Astrocyte (in vitro differentiated cells and primary cell): ENCODE data around the gene DOK5. TPM values are rescaled to one million over a fixed set of nuclear protein-coding genes. Genes with fewer than 3 reads are reported as not detected.

Experiments
- DNase-seq: peaks from one replicate; pipeline ENCODE4 v3.0.0-alpha.2; 2010; ENCODE audit warnings: low read depth
- FAIRE-seq: peaks from 2 replicates; lab custom pipeline; 2011; peaks lifted over from hg19 to GRCh38; lab: Jason Lieb, UNC
- H2AFZ ChIP-seq: 2 replicates; pipeline ENCODE4 v1.6.0; 2012; ENCODE audit warnings: low read depth, low read length, inconsistent platforms
- H3K27ac ChIP-seq: 2 replicates; pipeline ENCODE4 v1.5.1; 2011; ENCODE audit warnings: low read depth, low read length, inconsistent platforms
- H3K27me3 ChIP-seq: 2 replicates; pipeline ENCODE4 v1.6.0; 2011; ENCODE audit warnings: low read length, inconsistent platforms; ENCODE audit not compliant: insufficient read depth
- H3K36me3 ChIP-seq: 2 replicates; pipeline ENCODE4 v1.5.1; 2011; ENCODE audit warnings: low read length, inconsistent platforms; ENCODE audit not compliant: insufficient read depth
- H3K4me1 ChIP-seq: 2 replicates; pipeline ENCODE4 v1.5.1; 2011; ENCODE audit warnings: low read length, inconsistent platforms; ENCODE audit not compliant: insufficient read depth
- H3K4me2 ChIP-seq: 2 replicates; pipeline ENCODE4 v1.6.0; 2012; ENCODE audit warnings: low read length, inconsistent platforms
- H3K4me3 ChIP-seq: 2 replicates; pipeline ENCODE4 v1.5.1; 2011; ENCODE audit warnings: low read depth, mild to moderate bottlenecking, low read length, inconsistent platforms; ENCODE audit not compliant: insufficient read depth
- H3K79me2 ChIP-seq: 2 replicates; pipeline ENCODE4 v1.6.0; 2012; ENCODE audit warnings: mild to moderate bottlenecking, low read length, inconsistent platforms; ENCODE audit not compliant: insufficient read depth
- H3K9ac ChIP-seq: 2 replicates; pipeline ENCODE4 v1.6.0; 2012; ENCODE audit warnings: mild to moderate bottlenecking, low read length, inconsistent platforms
- H3K9me3 ChIP-seq: 2 replicates; pipeline ENCODE4 v1.5.1; 2012; ENCODE audit warnings: low read depth, mild to moderate bottlenecking, low read length, inconsistent platforms; ENCODE audit not compliant: insufficient read depth
- H4K20me1 ChIP-seq: 2 replicates; pipeline ENCODE4 v1.6.0; 2012; ENCODE audit warnings: low read length, inconsistent platforms; ENCODE audit not compliant: insufficient read depth
- H3K27ac Mint-ChIP-seq: one replicate; pipeline ENCODE4 v1.8.0; 2021; ENCODE audit warnings: mild to moderate bottlenecking, mixed read lengths; ENCODE audit not compliant: unreplicated experiment
- H3K27me3 Mint-ChIP-seq: one replicate; pipeline ENCODE4 v1.8.0; 2021; ENCODE audit warnings: low read depth, mixed read lengths; ENCODE audit not compliant: unreplicated experiment
- H3K36me3 Mint-ChIP-seq: one replicate; pipeline ENCODE4 v1.8.0; 2021; ENCODE audit warnings: low read depth, mixed read lengths; ENCODE audit not compliant: unreplicated experiment
- H3K4me1 Mint-ChIP-seq: one replicate; pipeline ENCODE4 v1.8.0; 2021; ENCODE audit warnings: low read depth, mixed read lengths; ENCODE audit not compliant: unreplicated experiment
- H3K4me3 Mint-ChIP-seq: one replicate; pipeline ENCODE4 v1.8.0; 2021; ENCODE audit warnings: mild to moderate bottlenecking, moderate library complexity, mixed read lengths; ENCODE audit not compliant: unreplicated experiment
- H3K9me3 Mint-ChIP-seq: one replicate; pipeline ENCODE4 v1.8.0; 2021; ENCODE audit warnings: mild to moderate bottlenecking, mixed read lengths; ENCODE audit not compliant: unreplicated experiment
- EZH2 ChIP-seq: IDR thresholded peaks from 2 replicates; pipeline ENCODE4 v1.6.1; 2012; ENCODE audit warnings: mild to moderate bottlenecking, low read length, inconsistent platforms; ENCODE audit not compliant: insufficient read depth
- total RNA-seq: library from RNA; stranded (reverse); gene quantifications from 2 replicates; pipeline ENCODE4 v1.2.1, GENCODE V29; 2021
- TF ChIP-seq, protein P1 (sequence below): IDR thresholded peaks from 2 replicates; pipeline ENCODE4 v1.5.1; 2011; ENCODE audit warnings: low read depth, mild to moderate bottlenecking, inconsistent platforms, low read length, moderate library complexity; ENCODE audit not compliant: insufficient read depth

DOK5 gene
- total RNA-seq, 1 donor from 2014 or later = 1.2 TPM

DNA sequence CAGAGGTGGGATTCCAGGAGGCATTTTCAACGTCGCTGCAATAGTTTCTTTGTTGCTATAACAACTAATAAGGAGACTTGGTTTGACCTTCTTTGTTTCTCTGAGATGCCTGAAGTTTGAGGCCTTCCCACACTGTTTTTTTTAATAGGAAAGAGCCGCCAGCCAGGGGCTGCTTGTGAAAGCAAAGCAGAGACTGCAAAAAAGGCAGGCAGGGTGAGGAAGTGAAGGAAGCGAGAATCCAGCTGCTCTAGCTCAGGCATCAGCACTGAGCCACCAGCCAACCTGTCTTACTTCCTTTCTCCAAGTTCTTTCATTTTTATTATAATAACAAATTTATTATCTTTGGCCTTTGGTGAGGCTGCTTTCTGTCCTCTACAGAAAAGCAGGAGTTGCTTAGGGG is 179.1 kb downstream of the DOK5 start:
- Histone ChIP-seq H3K36me3 (no peaks in the 10 kb centered on the region), H2AFZ (no peak overlapping the region), H3K4me2 (no peak overlapping the region), H3K79me2 (no peaks in the 10 kb centered on the region), H3K4me3 (no peak overlapping the region), H3K27ac (no peak overlapping the region), H3K9me3 (no peaks in the 10 kb centered on the region), H3K27me3 (no peaks in the 10 kb centered on the region), H3K9ac (no peak overlapping the region), H4K20me1 (no peaks in the 10 kb centered on the region), H3K4me1 (peaks cover 3% of the 10 kb centered on the region)
- Mint-ChIP-seq H3K27me3 (no peaks in the 10 kb centered on the region), H3K4me3 (no peak overlapping the region), H3K9me3 (no peaks in the 10 kb centered on the region), H3K36me3 (no peaks in the 10 kb centered on the region), H3K27ac (no peak overlapping the region), H3K4me1 (no peaks in the 10 kb centered on the region)
- TF ChIP-seq, protein P1, sequence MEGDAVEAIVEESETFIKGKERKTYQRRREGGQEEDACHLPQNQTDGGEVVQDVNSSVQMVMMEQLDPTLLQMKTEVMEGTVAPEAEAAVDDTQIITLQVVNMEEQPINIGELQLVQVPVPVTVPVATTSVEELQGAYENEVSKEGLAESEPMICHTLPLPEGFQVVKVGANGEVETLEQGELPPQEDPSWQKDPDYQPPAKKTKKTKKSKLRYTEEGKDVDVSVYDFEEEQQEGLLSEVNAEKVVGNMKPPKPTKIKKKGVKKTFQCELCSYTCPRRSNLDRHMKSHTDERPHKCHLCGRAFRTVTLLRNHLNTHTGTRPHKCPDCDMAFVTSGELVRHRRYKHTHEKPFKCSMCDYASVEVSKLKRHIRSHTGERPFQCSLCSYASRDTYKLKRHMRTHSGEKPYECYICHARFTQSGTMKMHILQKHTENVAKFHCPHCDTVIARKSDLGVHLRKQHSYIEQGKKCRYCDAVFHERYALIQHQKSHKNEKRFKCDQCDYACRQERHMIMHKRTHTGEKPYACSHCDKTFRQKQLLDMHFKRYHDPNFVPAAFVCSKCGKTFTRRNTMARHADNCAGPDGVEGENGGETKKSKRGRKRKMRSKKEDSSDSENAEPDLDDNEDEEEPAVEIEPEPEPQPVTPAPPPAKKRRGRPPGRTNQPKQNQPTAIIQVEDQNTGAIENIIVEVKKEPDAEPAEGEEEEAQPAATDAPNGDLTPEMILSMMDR = no peak
- TF ChIP-seq EZH2 = no peak
- FAIRE-seq = no peak
- no peak for DNase-seq

DNA sequence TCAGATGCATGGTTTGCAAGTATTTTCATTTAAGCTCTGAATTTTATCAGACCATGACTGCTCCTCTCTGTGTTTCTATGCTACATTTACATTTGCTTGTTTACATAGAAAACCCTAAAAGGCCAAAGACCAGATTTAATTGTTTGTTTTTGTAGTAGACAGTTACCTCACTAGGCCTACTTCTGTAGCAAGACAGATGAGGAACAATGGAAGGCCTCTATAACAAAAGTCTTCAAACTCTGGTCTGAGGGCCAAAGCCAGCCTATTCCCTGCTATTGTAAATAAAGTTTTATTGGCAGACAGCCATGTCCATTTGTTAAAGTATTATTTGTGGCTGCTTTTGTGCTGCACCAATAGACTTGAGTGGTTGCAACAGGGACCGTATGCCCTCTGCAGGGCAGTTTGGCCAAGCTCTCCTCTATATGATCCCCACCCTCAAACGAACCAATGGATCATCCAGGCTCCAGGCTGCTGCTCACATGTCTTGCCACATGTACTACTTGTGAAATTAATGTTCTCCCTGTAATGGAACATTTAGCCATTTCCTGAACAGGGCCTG is 182.0 kb downstream of the DOK5 start:
- TF ChIP-seq EZH2 = no peak
- TF ChIP-seq, protein P1 = no peak
- FAIRE-seq (no peak), DNase-seq (no peak)
- H3K27ac Mint-ChIP-seq = no peak overlapping the region
- Histone ChIP-seq H2AFZ (no peak overlapping the region), H3K4me3 (no peak overlapping the region), H3K27ac (no peak overlapping the region), H3K9me3 (no peaks in the 10 kb centered on the region), H3K79me2 (no peaks in the 10 kb centered on the region), H3K4me2 (no peak overlapping the region), H3K9ac (no peak overlapping the region), H3K36me3 (no peaks in the 10 kb centered on the region), H3K4me1 (no peaks in the 10 kb centered on the region), H3K27me3 (no peaks in the 10 kb centered on the region), H4K20me1 (no peaks in the 10 kb centered on the region)
- H3K4me3 Mint-ChIP-seq = no peak overlapping the region
- H3K4me1 Mint-ChIP-seq = no peaks in the 10 kb centered on the region
- no peaks in the 10 kb centered on the region for H3K27me3 Mint-ChIP-seq
- H3K9me3 Mint-ChIP-seq = no peaks in the 10 kb centered on the region
- no peaks in the 10 kb centered on the region for H3K36me3 Mint-ChIP-seq

DNA sequence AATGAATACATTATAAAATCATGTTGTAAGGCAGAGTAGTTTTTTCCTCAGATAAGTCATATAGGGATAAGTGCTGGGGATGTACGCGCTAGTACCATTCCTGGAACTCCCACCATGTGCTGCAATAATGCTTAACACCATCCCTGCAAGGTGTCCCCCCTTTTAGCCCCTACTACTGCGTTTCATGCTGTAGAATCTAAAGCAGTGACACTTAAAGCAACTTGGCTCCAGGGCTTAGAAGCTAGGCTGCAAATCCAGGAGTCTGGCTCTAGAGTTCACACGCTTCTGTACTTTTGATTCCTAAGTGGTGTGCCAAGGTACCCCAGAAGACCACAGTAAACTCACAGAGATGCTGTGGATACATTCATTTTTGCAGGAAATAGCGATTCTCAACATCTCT is 183.1 kb downstream of the DOK5 start:
- H3K27ac Mint-ChIP-seq = no peak overlapping the region
- H3K4me1 Mint-ChIP-seq = no peaks in the 10 kb centered on the region
- Histone ChIP-seq H3K9ac (no peak overlapping the region), H3K27me3 (no peaks in the 10 kb centered on the region), H3K27ac (no peak overlapping the region), H3K4me3 (no peak overlapping the region), H3K4me1 (no peaks in the 10 kb centered on the region), H3K4me2 (no peak overlapping the region), H3K36me3 (no peaks in the 10 kb centered on the region), H2AFZ (no peak overlapping the region), H3K9me3 (no peaks in the 10 kb centered on the region), H4K20me1 (no peaks in the 10 kb centered on the region), H3K79me2 (no peaks in the 10 kb centered on the region)
- peaks cover 3% of the 10 kb centered on the region for H3K27me3 Mint-ChIP-seq
- DNase-seq (no peak), FAIRE-seq (no peak)
- TF ChIP-seq, protein P1 = no peak
- TF ChIP-seq EZH2 = no peak
- no peaks in the 10 kb centered on the region for H3K36me3 Mint-ChIP-seq
- no peak overlapping the region for H3K4me3 Mint-ChIP-seq
- no peaks in the 10 kb centered on the region for H3K9me3 Mint-ChIP-seq
